NB4 (cell line): ENCODE data around the gene NLGN4Y.

Experiments used
- POLR2A ChIP-seq: IDR thresholded peaks from 2 replicates; pipeline ENCODE4 v1.6.1; 2011; ENCODE audit warnings: mild to moderate bottlenecking; ENCODE audit not compliant: insufficient read length; ENCODE audit errors: extremely low read depth
- TF ChIP-seq, protein P1 (sequence below): IDR thresholded peaks from one replicate; pipeline ENCODE4 v1.5.1; 2012; ENCODE audit warnings: low read depth, low read length

DNA sequence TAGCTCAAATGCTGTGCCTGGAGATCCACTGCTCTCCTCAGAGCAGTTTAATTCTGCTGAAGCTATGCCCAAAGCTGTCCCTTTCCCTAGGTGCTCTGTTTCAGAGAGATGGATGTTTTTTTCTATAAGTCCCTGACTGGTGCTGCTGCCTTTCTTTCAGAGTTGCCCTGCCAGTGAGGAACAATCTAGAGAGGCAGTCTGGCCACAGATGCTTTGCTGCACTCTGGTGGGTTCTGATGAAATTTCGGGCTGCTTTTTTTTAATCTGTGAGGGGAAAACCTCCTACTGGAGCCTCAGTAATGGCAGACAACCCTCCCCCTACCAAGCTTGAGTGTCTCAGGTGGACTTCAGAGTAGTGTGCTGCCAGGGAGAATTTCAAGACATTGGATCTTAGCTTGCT is 93.3 kb downstream of the NLGN4Y start:
- TF ChIP-seq, protein P1, sequence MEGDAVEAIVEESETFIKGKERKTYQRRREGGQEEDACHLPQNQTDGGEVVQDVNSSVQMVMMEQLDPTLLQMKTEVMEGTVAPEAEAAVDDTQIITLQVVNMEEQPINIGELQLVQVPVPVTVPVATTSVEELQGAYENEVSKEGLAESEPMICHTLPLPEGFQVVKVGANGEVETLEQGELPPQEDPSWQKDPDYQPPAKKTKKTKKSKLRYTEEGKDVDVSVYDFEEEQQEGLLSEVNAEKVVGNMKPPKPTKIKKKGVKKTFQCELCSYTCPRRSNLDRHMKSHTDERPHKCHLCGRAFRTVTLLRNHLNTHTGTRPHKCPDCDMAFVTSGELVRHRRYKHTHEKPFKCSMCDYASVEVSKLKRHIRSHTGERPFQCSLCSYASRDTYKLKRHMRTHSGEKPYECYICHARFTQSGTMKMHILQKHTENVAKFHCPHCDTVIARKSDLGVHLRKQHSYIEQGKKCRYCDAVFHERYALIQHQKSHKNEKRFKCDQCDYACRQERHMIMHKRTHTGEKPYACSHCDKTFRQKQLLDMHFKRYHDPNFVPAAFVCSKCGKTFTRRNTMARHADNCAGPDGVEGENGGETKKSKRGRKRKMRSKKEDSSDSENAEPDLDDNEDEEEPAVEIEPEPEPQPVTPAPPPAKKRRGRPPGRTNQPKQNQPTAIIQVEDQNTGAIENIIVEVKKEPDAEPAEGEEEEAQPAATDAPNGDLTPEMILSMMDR: no peak
- no peak for TF ChIP-seq POLR2A
